Embryonic facial prominence (tissue), 1 donor: ENCODE results near the gene CYP3A4.
"Not testable (repeated sequence)": the region's sequence is repeated elsewhere in the genome, so short reads cannot be mapped to it uniquely, and the experiment has no call there.

ENCODE experiments used
- DNase-seq: peaks from one replicate; pipeline ENCODE4 v3.0.0-alpha.2; 2016; ENCODE audit errors: extremely low spot score

The CYP3A4 gene

DNA sequence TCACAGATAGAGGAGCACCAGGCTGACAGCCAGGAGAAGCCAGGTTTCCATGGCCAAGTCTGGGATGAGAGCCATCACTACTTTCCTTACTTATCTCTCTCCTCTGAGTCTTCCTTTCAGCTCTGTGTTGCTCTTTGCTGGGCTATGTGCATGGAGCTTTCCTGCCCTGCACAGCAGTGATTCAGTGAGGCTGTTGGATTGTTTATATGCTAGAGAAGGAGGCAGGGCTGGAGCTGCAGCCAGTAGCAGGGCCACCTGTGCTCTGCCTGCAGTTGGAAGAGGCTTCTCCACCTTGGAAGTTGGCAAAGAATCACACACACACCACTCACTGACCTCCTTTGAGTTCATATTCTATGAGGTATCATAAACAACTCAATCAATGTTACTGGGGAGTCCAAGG, at the start of gene CYP3A4:
Gene CYP3A4, minus strand, starts transcription at position 178 of the 400 bp plus-strand sequence. Its CDS starts 103 bp downstream, at position 75.
- no peak for DNase-seq

DNA sequence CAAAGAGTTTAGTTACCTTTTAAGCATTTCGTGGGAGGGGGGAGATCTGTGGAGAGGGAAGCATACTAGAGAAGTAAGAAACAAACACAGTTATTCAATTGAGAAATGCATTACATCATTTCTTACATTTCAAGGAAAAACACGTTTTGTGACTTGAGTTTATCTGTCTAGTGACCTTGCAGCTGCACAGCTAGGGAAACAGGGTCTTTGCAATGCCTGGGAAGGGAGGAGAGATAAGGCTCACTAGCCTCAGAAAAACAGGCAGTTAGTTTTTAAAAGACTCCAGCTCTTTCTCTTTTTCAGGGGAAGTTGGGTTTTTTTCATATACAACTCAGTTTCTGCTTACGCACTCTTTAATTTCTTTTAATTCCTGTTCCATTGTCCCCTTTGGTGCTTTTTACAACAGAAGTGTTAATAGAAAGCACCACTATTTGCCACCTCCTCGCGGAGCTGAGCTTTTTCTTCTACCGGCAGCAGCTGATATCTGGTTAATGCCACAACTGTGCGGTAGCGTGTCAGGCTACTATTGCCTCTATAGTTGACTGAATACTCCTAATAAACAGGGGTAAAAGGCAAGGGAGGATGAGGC, 49.4 kb upstream of the CYP3A4 start:
- no peak for DNase-seq

DNA sequence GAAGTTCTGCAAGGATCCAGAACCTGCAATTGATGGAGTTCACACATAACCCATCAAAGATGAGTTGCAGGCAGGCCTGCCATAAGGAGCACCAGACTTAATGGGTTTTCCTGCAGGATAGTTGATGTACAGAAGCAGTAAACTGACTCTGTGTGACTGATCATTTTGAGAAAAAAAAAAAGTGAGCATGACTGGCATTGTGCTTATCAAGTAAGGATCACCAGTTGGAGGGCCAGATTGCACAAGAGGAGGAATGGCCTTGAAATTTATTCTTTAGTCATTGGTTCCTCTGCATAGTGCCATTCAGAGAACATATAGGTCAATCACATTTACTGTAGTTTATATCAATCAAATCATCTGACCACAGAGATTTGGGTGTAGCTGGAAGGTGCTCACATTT, 47.6 kb upstream of the CYP3A4 start:
- no peak for DNase-seq

DNA sequence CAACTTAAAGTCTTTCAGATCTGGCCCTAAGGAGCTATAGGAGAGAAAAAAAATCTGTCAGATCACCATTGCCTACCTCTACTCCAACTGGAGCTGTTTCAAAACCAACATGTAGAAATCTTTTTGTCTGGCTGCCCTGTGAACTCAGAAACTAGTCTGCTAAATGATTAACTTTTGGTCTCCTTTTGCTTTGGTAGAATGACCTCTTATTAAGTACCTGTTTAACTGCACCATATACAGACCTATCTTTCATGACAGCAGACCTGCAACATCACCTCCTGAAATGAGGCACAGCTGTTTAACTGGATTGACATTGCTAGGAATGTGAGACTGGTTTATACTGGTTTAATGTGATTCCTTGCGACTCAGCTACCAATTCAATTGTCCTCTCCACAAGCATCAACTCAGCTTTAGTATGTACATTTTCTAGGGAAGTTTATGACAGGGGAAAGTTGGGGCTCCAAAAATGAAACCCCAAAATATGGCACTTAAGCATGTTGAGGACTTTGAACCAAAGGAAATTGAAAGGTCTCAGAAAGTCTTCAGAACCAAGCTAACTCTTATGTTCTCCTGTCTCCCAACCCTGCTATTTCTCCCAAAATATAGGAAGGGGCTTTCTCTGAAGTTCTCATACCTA, 45.7 kb upstream of the CYP3A4 start:
- DNase-seq = no peak

DNA sequence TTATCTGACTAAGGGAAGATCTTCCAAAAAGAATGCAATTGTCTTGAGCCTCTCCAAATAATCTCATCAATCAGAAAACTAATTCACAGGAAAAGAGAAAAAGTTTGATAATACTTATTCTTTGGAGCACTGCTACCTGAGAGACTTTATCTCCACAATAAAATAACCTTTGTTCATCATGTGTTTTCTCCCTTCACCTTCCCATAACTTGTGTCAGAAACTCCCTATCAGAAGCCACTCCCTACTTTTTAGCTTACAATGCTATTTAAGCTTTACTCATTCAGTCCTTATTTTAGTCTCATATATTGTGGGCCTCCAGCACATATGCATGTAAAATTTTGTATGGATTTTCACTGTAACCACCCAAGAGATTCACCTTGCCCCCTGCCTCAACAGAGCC, 44.8 kb upstream of the CYP3A4 start:
- no peak for DNase-seq

DNA sequence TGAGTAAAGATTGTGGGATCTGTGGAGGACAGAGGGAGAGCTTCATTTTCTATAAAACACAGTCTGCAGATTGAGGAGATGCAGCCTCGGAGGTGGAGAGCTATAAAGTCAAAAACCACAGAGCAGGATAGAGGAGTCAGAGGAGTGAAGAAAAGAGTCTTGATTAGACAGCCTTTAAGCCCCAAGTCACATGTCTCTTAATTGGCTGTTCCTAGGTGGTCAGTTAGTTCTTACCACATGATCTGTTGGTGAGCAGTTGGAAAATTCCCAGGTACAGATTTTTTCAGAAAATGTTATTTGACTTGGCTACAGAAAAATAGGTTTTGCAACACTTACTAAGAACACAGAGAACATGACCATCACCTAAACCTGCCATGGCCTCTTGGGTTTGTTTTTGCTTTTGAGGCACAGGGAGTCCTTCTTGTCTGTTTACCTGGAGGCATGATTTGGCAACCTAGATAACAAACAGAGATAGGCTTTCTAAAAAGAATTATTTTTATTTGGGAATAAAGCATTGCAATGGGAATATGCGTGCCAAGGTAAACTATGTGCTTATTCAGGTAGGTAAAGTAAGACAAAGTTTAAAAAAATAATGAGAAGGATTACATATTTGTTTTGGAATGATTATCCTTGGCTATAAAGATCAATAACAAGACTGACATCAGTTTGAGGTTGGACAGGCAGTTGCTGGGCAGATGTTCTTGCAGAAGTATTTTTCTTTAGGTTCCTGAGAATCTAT, 43.2 kb upstream of the CYP3A4 start:
- DNase-seq = no peak

DNA sequence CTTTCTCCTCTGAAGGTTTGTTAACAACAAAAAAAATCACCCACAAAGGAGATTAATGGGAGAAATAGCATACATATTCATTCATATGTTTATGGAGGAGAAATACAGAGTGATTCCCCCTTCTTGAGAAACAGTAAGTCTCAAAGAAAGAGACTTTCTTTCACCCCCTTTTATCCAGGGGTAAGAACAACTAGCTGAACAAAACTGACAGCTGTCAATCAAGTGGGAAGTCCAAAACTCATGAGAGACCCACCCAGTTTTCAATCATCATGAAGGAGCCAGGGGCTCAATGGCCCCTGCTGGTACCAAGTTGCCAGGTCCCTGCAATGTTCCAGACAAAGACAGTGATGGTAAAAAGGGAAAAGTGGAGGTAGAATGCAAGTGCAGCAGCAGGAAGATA, 41.9 kb upstream of the CYP3A4 start:
- DNase-seq = no peak

DNA sequence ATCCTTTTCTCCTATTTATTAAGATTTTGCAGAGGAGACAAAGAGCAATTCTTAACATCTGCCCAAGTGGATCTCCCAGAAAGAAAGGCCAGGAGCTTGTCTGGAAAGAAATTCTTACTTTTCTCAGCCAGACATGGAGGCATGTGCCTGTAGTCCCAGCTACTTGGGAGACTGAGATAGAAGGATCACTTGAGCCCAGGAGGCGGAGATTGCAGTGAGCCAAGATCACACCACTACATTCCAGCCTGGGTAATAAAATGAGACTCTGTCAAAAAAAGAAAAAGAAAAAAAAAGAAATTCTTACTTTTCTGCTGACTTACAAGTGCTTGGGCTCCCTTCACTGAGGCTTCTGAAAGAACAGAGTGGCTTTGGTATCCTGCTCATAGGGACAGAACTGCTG, 41.5 kb upstream of the CYP3A4 start:
- no peak for DNase-seq

DNA sequence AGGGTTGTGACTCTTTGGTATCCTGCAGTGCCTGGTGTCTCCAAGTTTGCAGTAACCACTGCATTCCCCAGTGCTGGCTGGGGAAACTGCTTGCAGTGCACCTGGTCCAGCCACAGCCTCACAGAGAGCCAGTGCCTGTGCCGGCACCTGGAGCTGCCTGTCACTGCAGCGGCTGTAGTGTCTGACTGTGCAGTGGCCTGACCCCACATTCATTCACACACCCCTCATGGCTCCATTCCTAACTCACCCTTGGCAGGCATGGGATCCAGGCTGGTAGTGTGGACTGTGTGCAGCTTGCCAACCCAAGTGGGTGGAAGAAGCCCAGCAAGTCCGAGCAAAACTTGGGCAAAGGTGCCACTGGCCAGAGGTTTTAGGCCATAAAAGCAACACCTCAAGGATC, 40.1 kb upstream of the CYP3A4 start:
- DNase-seq = no peak

DNA sequence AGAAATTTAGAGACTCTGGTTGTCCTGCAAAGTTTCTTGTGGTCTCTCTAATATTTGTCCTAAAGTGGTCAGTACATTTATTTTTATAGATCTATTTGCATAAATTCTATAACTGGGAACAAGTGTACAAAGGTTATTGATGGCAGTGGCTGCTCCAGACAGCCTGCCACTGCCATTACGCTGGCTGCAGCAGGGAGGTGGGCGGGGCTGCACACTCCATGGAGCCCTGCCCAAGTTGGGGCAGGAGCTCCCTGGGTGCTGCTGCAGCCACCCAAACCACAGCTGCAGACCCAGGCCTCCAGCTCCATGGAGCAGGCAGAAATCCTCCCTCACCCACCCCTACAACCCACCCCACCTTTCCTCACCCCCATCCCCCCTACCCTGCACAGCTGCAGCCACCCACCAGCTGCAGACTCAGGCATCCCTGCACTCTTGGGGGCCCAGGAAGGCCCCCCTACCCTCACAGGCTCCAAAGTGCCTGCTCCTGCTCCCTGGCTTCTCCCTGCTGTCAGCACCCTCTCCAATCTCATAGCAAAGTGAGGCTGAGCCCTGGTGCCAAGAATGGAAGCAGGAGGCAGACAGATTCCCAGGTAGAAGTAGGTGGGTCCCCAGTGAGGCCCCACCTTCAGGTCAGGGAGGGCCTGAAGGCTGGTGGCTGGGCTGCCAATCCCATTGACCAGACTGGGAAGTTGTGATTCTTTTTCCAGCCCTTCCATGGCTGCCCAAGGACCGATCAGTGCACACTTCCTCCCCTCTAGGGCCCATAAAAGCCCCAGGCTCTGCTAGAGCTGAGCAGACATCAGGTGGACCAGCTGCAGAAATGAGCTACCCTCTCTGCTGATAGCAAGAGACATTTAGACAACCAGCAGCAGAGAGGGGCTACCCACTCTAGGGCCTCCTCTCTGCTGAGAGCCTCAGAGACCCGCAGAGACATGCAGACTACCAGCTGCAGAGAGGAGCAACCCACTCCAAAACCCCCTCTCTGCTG, 39.0 kb upstream of the CYP3A4 start:
- DNase-seq = no peak

DNA sequence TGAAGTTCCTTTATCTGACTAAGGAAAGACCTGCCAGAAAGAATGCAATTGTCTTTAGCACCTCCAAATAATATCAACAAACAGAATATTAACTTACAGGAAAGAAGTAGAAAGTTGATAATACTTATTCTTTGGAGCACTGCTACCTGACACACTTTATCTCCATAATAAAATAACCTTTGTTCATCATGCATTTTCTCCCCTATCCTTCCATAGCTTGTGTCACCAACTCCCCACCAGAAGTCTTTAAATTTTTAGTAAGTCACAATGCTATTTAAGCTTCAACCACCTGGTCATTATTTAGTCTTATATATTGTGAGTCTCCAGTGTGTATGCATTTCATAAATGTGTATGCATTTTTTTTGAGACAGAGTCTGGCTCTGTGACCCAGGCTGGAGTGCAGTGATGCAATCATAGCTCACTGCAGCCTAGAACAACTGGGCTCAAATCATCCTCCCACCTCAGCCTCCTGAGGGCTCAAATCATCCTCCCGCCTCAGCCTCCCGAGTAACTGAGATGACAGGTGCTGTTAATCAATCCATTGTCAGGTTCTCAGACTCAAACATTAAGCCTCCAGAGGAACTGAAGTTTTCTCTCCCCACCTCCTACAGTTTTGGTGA, 36.5 kb upstream of the CYP3A4 start:
- no peak for DNase-seq

DNA sequence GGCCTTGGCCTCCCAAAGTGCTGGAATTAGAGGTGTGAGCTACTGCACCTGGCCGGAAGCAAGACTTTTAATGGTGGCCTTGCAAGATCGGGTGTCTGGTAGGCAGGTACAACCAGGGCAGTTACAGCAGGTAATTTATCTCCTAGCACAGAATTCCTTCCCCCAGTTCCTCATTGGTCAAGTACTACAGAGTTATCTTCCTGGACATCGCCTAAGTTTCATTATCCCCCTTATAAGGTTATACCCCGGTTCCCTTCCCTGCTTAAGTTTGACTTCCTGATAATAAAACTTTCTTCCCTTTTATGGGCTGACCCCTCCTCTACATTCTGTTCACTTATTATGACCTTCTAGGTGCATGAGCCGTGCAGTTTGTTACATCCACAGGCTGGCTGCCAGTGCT, 24.8 kb upstream of the CYP3A4 start:
- DNase-seq = no peak

DNA sequence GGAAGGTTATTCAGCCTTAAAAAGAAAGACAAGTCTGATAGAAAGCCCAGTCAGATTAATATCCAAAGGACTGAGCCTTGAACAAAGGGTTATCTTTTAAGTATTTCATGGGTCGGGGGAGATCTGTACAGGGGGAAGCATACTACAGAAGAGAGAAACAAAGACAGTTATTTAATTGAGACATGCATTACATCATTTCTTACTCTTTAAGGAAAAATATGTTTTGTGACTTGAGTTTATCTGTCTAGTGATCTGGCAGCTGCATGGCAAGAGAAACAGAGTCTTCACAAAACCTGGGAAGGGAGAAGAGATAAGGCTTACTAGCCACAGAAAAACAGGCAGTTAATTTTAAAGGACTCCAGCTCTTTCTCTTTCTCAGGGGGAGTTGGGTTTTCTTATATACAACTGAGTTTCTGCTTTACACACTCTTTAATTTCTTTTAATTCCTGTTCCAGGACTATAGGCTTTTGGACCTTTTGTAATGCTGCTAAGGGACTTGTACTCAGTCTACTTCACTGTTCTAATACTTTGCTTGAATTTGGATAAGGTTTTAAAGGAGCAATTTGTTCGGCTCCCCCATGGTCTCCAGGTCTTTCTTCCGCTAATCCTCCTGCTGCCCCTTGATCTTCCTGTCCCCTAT, 23.0 kb upstream of the CYP3A4 start:
- no peak for DNase-seq

DNA sequence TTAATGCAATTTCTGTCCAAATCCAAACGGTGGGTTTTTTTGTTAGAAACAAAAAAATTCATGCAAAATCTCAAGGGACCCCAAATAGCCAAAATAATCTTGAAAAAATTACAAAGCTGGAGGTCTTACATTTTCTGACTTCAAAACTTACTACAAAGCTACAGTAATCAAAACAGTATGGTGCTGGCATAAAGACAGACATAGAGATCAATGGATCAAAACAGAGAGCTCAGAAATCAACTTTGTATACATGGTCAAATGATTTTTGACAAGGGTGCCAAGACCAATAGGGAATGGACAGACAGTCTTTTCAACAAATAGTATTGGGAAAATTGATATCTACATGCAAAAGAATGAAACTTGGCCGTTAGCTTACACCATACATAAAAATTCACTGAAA, 21.7 kb upstream of the CYP3A4 start:
- no peak for DNase-seq

DNA sequence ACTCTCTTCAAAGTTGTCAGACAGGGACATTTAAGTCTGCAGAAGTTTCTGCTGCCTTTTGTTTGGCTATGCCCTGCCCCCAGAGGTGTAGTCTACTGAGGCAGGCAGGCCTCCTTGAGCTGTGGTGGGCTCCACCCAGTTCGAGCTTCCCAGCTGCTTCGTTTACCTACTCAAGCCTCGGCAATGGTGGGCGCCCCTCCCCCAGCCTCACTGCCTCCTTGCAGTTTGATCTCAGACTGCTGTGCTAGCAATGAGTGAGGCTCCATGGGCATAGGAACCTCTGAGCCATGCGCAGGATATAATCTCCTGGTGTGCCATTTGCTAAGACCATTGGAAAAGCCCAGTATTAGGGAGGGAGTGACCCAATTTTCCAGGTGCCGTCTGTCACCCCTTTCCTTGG, 19.1 kb upstream of the CYP3A4 start:
- not testable (repeated sequence) for DNase-seq

DNA sequence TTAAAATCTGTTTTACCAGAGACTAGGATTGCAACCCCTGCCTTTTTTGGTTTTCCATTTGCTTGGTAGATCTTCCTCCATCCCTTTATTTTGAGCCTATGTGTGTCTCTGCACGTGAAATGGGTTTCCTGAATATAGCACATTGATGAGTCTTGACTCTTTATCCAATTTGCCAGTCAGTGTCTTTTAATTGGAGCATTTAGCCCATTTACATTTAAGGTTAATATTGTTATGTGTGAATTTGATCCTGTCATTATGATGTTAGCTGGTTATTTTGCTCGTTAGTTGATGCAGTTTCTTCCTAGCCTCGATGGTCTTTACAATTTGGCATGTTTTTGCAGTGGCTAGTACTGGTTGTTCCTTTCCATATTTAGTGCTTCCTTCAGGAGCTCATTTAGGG, 17.4 kb upstream of the CYP3A4 start:
- not testable (repeated sequence) for DNase-seq

DNA sequence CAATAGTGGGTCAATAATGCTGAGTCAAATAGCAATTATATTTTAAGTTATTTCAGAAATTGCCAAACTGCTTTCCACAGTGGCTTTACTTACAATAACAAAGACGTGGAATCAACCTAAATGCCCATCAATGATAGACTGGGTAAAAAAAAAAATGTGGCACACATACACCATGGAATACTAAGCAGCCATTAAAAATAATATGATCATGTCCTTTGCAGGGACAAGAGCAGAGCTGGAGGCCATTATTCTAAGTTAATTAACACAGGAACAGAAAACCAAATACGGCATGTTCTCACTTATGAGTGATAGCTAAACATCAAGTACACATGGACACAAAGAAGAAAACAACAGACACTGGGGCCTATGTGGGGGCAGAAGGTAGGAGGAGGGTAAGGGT, 15.0 kb upstream of the CYP3A4 start:
- DNase-seq = no peak

DNA sequence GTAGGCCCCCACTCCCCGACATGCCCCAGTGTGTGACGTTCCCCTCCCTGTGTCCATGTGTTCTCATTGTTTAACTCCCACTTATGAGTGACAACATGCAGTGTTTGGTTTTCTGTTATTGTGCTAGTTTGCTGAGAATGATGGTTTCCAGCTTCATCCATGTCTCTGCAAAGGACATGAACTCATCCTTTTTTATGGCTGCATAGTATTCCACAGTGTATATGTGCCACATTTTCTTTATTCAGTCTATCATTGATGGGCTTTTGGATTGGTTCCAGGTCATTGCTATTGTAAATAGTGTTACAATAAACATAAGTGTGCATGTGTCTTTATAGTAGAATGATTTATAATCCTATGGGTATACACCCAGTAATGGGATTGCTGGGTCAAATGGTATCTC, 11.9 kb upstream of the CYP3A4 start:
- DNase-seq = not testable (repeated sequence)

DNA sequence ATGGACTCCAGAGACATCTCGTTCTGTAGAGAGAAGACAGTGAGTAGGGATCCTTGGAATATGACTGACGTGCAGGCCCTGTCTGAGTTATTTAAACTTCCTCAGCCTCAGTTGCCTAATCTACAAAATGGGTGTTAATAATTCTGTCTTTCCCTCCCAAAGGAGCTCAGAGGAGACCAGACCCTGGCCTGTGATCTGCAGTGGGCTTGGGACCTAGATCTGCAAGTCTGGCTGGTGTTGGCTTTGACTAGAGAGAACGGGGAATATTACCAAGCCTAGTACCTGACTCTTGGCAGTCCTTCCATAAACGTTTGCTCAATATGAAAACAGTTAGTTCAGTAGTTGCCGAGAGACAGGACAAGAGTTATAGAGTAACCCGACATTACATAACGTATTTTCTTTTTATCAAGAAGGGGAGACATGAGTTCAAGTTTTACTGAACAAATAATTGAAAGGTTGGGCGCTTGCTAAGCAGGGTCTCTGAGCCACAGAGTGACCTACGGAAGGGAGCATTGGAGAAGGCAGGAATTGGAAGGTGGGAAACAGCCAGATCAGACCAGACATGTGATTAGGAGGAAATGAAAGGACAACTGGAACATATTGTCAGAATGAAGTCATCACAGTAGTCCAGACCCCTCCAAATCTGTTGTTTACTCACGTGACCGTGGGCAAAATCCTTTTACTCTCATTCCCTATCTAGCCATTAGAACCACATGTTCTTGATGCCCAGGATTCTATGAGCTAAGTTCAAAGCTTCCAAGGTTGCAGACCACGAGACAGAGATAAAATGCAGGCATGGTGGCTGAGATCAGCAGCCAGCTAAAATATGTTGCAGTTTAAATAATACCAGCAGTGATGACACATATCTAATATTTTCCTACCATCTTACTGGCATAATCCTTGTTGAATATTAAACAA, 10.9 kb upstream of the CYP3A4 start:
- no peak for DNase-seq

DNA sequence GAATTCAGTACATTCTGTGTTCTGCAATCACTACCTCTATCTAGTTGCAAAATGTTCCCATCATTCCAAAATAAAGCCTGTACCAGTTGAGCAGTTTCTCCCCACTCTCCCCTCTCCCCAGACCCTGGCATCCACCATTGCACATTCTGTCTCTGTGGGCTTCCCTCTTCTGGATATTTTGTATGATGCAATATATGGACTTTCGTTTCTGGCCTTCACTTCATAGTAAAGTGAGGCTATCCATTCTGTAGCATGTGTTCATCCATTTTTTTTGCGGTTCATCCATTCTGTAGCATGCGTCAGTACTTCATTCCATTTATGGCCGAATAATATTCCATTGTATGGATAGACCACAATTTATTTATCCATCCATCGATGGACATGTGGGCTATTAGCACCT, 9.5 kb upstream of the CYP3A4 start:
- no peak for DNase-seq
